Kidney epithelial cell (primary cell): Measurements from ENCODE around the gene ABCG1. TPM values are rescaled to one million over a fixed set of nuclear protein-coding genes. Genes with fewer than 3 reads are reported as not detected.

Source experiments
- DNase-seq: peaks from one replicate; pipeline ENCODE4 v3.0.0-alpha.2; 2010; ENCODE audit warnings: low read depth
- H3K27me3 ChIP-seq: 2 replicates; pipeline ENCODE4 v1.6.0; 2011; ENCODE audit warnings: low read length; ENCODE audit not compliant: control insufficient read depth, insufficient read depth
- H3K36me3 ChIP-seq: 2 replicates; pipeline ENCODE4 v1.5.1; 2011; ENCODE audit warnings: low read length; ENCODE audit not compliant: control insufficient read depth, insufficient read depth
- H3K4me3 ChIP-seq: 2 replicates; pipeline ENCODE4 v1.5.1; 2011; ENCODE audit warnings: low read depth, mild to moderate bottlenecking, control low read depth, low read length
- total RNA-seq: library from RNA; depleted of rRNA; stranded (reverse); fragments of >200 nt; gene quantifications from 2 replicates; pipeline ENCODE4 v1.2.3, GENCODE V29; 2015
- TF ChIP-seq, protein P1 (sequence below): IDR thresholded peaks from 2 replicates; pipeline ENCODE4 v1.5.1; 2011; ENCODE audit warnings: mild to moderate bottlenecking, moderate library complexity, low read length, control low read depth, inconsistent platforms; ENCODE audit not compliant: insufficient read depth, poor library complexity, severe bottlenecking

Gene ABCG1
- total RNA-seq, 1 donor from 2014 or later: 3.6 TPM

DNA sequence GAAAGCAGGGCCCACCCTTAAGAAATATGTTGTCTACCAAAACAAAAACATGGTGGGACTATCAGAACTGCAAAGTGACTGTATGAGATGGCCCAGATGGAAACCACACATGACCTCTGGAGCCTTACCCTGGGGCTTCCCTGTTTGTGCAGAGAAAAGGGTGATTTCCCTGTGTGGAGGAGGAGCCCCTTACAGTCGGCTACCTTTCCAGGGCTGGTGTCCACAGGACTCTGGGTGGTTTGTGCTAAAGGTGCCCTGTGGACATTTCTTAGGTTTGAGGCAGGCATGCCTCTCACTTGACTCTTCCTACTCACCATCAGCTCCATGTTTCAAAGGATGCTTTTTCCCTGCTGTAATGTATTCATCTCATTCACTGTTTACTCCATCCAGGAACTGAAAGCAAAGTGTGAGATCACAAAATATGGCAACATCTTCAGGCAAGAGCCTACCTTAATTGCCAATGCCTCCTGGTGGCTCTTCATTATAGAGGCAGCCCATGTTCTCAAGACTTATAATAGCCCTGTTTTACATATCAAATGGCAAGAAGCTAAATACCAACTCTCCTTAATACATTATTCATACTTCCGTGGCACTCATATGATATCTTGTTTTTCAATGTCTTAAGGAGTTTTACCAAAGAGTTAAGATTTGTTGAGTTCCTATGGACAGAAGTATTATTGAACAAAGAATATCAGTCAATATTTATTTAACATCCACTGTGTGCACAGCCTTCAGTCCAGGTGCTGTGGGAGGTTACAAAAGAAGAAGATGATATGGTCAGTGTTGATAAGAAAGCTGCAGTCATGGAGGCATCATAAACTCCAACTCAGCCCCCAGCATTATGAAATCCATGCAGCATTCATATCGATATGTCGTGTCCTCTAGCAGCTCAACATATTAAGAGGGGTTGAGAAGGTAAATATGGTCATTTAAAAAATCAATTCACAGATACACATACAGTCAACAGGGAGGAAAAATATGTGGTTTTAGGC lies 111.7 kb downstream of the ABCG1 start:
- Histone ChIP-seq H3K27me3 (peaks cover 4% of the 10 kb centered on the region), H3K36me3 (no peaks in the 10 kb centered on the region), H3K4me3 (no peak overlapping the region)
- DNase-seq: no peak
- TF ChIP-seq, protein P1, sequence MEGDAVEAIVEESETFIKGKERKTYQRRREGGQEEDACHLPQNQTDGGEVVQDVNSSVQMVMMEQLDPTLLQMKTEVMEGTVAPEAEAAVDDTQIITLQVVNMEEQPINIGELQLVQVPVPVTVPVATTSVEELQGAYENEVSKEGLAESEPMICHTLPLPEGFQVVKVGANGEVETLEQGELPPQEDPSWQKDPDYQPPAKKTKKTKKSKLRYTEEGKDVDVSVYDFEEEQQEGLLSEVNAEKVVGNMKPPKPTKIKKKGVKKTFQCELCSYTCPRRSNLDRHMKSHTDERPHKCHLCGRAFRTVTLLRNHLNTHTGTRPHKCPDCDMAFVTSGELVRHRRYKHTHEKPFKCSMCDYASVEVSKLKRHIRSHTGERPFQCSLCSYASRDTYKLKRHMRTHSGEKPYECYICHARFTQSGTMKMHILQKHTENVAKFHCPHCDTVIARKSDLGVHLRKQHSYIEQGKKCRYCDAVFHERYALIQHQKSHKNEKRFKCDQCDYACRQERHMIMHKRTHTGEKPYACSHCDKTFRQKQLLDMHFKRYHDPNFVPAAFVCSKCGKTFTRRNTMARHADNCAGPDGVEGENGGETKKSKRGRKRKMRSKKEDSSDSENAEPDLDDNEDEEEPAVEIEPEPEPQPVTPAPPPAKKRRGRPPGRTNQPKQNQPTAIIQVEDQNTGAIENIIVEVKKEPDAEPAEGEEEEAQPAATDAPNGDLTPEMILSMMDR: no peak

DNA sequence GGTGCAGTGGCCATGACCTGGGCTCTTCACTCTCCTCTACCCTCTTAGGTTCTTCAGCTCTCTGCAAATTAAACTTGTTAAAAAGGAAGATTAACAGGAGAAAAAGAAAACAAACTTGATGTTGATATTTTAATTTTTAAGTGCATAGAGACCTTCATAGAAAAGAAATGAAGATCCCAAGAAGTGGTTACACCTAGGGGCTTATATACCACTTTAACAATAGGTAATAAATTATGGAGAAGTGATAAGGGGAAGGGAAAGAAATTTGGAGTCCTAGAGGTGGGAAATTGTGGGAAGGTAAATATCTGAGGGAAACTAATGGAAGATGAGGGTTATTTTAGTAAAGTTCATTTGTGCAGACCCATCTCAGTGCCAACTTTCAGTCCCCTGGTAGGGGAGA lies 112.7 kb downstream of the ABCG1 start:
- no peak for DNase-seq
- TF ChIP-seq, protein P1: no peak
- Histone ChIP-seq H3K36me3 (no peaks in the 10 kb centered on the region), H3K27me3 (peaks cover 7% of the 10 kb centered on the region), H3K4me3 (no peak overlapping the region)

DNA sequence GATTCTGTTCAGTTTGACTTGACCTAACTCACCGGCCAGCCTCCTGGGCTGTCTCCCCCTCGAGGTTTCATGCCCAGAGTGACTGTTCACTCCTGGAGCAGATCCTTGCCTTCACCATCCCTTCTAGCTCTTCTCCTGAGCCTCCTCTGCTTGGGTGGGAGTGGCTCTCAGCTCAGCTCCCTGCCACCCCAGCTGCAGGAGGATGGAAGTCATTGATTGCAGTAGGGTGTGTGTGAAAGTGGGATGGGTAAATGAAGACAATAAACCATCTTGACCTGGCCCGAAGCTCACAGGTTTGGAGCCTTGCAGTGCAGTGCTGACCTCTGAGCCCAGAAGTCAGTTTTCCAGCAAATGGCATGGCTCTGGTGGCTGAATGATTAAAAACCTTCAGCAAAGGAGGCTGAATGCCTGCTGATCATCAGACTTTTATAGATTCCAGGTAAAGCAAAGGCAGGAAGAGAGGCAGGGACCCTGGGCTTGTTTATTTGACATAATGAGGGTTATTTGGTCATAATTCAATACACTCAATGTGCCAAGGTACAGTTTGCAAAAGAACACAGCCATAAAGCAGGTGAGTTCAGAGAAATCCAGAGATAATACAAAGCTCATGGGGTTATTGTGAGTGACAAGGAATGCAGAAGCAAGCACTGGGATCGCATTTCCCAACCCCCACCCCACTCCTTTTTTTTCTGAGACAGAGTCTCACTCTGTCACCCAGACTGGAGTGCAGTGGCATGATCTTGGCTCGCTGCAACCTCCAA lies 113.8 kb downstream of the ABCG1 start:
- Histone ChIP-seq H3K27me3 (peaks cover 7% of the 10 kb centered on the region), H3K4me3 (no peak overlapping the region), H3K36me3 (no peaks in the 10 kb centered on the region)
- no peak for DNase-seq
- TF ChIP-seq, protein P1: no peak

DNA sequence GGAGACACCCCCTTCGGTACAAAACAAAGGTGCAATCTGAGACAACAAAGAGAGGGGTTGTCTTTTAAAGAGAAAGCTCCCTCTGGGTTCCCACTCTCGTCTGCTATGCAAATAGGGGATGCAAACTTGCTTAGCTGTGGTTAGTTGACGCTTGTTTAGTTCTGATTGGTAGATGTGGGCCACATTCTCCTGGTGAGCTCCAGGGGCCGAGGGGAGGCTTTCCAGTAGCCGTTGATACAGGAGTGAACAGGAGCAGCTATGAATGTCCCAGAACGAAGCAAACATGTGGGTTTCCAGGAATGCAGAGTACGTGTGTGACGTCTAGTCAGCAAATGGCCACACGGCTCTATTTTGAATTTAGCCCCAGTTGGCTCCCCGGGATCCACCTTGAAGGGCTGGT lies 117.1 kb downstream of the ABCG1 start:
- TF ChIP-seq, protein P1: no peak
- H3K27me3 ChIP-seq: peaks cover 7% of the 10 kb centered on the region
- H3K36me3 ChIP-seq: no peaks in the 10 kb centered on the region
- DNase-seq: no peak
- no peak overlapping the region for H3K4me3 ChIP-seq

DNA sequence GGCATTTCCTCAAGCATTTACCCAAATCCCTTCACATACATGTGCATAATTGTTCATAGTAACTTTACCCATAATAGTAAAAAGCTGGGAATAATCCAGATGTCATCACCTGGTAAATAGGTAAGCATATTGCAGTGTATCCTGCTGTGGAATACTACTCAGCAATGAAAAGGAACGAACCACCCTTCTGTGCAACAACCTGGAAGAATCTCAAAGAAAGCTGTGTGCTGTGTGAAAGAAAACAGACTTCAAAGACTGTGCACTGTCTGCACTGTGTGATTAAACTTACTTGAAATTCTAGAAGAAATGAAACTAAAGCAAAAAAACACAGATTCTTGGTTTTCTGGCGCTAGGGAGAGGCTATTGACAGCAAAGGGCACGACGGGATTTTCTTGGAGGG lies 118.3 kb downstream of the ABCG1 start:
- Histone ChIP-seq H3K4me3 (no peak overlapping the region), H3K36me3 (no peaks in the 10 kb centered on the region), H3K27me3 (peaks cover 6% of the 10 kb centered on the region)
- no peak for DNase-seq
- TF ChIP-seq, protein P1: no peak
